B cell (primary cell): ENCODE results near the gene RUBCNL. TPM values are rescaled to one million over a fixed set of nuclear protein-coding genes. Genes with fewer than 3 reads are reported as not detected.

ENCODE experiments used
- ATAC-seq: fragments of 200-7000 bp; cut with Tn5 transposase; one replicate; pipeline ENCODE4 v1.10.0; 2021; ENCODE audit warnings: low read depth, mild to moderate bottlenecking, moderate number of reproducible peaks, moderate library complexity
- CTCF ChIA-PET: fragments of 350-600 bp; sonication (Branson Sonifier 250); formaldehyde crosslinking; loops from one replicate; lab custom pipeline; 2021; ENCODE audit warnings: antibody characterized with exemption, inconsistent platforms; lab: Charles Lee
- POLR2A ChIA-PET: fragments of 350-600 bp; sonication (Branson Sonifier 250); formaldehyde crosslinking; loops from one replicate; lab custom pipeline; 2021; ENCODE audit warnings: antibody characterized with exemption; lab: Charles Lee
- DNase-seq: peaks from one replicate; pipeline ENCODE4 v3.0.0; 2013
- H2AFZ ChIP-seq: 2 replicates; pipeline ENCODE4 v1.6.1; 2012; ENCODE audit warnings: mild to moderate bottlenecking, low read depth, low read length; ENCODE audit not compliant: insufficient read depth, poor library complexity, severe bottlenecking
- H3K27ac ChIP-seq, 2 donors: 1 replicate in 1 of 2; 2 replicates in 1 of 2; pipeline ENCODE4 v1.5.1; 2012 to 2013; ENCODE audit warnings: low read length in 2 of 2, mild to moderate bottlenecking in 2 of 2, moderate library complexity in 1 of 2
- H3K27me3 ChIP-seq, 4 experiments: fragments of 200-600 bp in 1 of 4; sonication (generic) in 1 of 4; replicated peaks in 1 of 4; 1 replicate in 2 of 4; 2 replicates in 2 of 4; pipeline versions ENCODE4 v1.6.1 to v1.7.0; 2013 to 2016; ENCODE audit warnings: low read length in 3 of 4, mild to moderate bottlenecking in 2 of 4, mixed read lengths in 1 of 4, moderate library complexity in 1 of 4; ENCODE audit not compliant: insufficient read depth in 4 of 4, control insufficient read depth in 3 of 4; ENCODE audit errors: control extremely low read depth in 1 of 4
- H3K36me3 ChIP-seq, 2 experiments: replicated peaks in 1 of 2; 1 replicate in 1 of 2; 2 replicates in 1 of 2; pipeline versions ENCODE4 v1.6.1 to v1.7.1; 2013; ENCODE audit warnings: low read length in 1 of 2; ENCODE audit not compliant: insufficient read depth in 2 of 2, control insufficient read depth in 1 of 2; ENCODE audit errors: control extremely low read depth in 1 of 2, extremely low read depth in 1 of 2
- H3K4me1 ChIP-seq, 2 donors: fragments of 200-600 bp in 1 of 2; sonication (generic) in 1 of 2; 1 replicate in 1 of 2; 2 replicates in 1 of 2; pipeline versions ENCODE4 v1.5.1 to v1.6.1; 2013 to 2017; ENCODE audit warnings: low read length in 2 of 2; ENCODE audit not compliant: control insufficient read depth in 2 of 2, insufficient read depth in 2 of 2
- H3K4me2 ChIP-seq: replicated peaks from 2 replicates; pipeline ENCODE3; 2012; ENCODE audit warnings: mild to moderate bottlenecking, low read depth, low read length; ENCODE audit not compliant: poor library complexity, severe bottlenecking
- H3K4me3 ChIP-seq, 5 experiments: fragments of 200-600 bp in 1 of 5; sonication (generic) in 1 of 5; 1 replicate in 3 of 5; 2 replicates in 2 of 5; pipeline versions ENCODE4 v1.5.1 to v1.7.0; 2011 to 2016; ENCODE audit warnings: low read length in 4 of 5, mild to moderate bottlenecking in 4 of 5, low read depth in 2 of 5, control low read depth in 1 of 5, moderate library complexity in 1 of 5; ENCODE audit not compliant: insufficient read depth in 1 of 5; ENCODE audit errors: control extremely low read depth in 1 of 5, extremely low read depth in 1 of 5
- H3K79me2 ChIP-seq: fragments of 200-600 bp; sonication (generic); one replicate; pipeline ENCODE4 v1.6.0; 2016; ENCODE audit warnings: low read length; ENCODE audit not compliant: control insufficient read depth, insufficient read depth
- H3K9ac ChIP-seq: fragments of 200-600 bp; sonication (generic); 2 replicates; pipeline ENCODE4 v1.6.1; 2017; ENCODE audit warnings: mild to moderate bottlenecking, low read length, moderate library complexity
- H3K9me3 ChIP-seq, 3 donors: one replicate each; pipeline versions ENCODE4 v1.6.1 to v1.7.1; 2013; ENCODE audit warnings: low read length in 2 of 3; ENCODE audit not compliant: control insufficient read depth in 2 of 3, insufficient read depth in 1 of 3; ENCODE audit errors: control extremely low read depth in 1 of 3
- H4K20me1 ChIP-seq: 2 replicates; pipeline ENCODE4 v1.6.0; 2012; ENCODE audit warnings: mild to moderate bottlenecking, low read length; ENCODE audit not compliant: insufficient read depth, control insufficient read depth, poor library complexity, severe bottlenecking
- H3K27ac Mint-ChIP-seq: one replicate; pipeline ENCODE4 v1.8.0; 2021; ENCODE audit warnings: mixed read lengths
- H3K27me3 Mint-ChIP-seq: one replicate; pipeline ENCODE4 v1.8.0; 2021; ENCODE audit warnings: mixed read lengths
- H3K4me1 Mint-ChIP-seq: one replicate; pipeline ENCODE4 v1.8.0; 2021; ENCODE audit warnings: mixed read lengths
- H3K4me3 Mint-ChIP-seq: one replicate; pipeline ENCODE4 v1.8.0; 2021; ENCODE audit warnings: mixed read lengths
- H3K9me3 Mint-ChIP-seq: one replicate; pipeline ENCODE4 v1.8.0; 2022; ENCODE audit warnings: mixed read lengths; ENCODE audit not compliant: insufficient read depth
- CTCF ChIP-seq: fragments of 200-600 bp; IDR thresholded peaks from one replicate; pipeline ENCODE4 v1.8.0; 2022; ENCODE audit warnings: antibody characterized with exemption, mild to moderate bottlenecking
- EZH2 ChIP-seq: IDR thresholded peaks from 2 replicates; pipeline ENCODE4 v1.6.1; 2012; ENCODE audit warnings: borderline replicate concordance, low read depth, mild to moderate bottlenecking, moderate library complexity, low read length; ENCODE audit not compliant: insufficient read depth, poor library complexity, severe bottlenecking
- WGBS: methylation state at CpG from one replicate; pipeline ENCODE4 v1.1.5; 2013; ENCODE audit warnings: missing lambda C conversion rate; ENCODE audit not compliant: insufficient coverage; 5-methylcytosine and 5-hydroxymethylcytosine counted together
- intact Hi-C: fragments of 100-400 bp; cut with micrococcal nuclease; formaldehyde crosslinking; loops from one replicate; pipeline ENCODE4 v1.10.0; 2022
- polyA plus RNA-seq: library from polyadenylated mRNA; depleted of rRNA; stranded (reverse); fragments of >200 nt; gene quantifications from 2 replicates; pipeline ENCODE4 v1.2.3, GENCODE V29; 2012
- total RNA-seq, 2 donors: library from RNA; stranded (reverse); fragments of 120-200 nt in 1 of 2; gene quantifications; 1 replicate in 1 of 2; 2 replicates in 1 of 2; pipeline versions ENCODE4 v1.2.3 to v1.2.4, GENCODE V29; 2013 to 2022

RUBCNL gene
- total and polyA plus RNA-seq, 2 donors (not counting 1 experiment from before 2014, with no cell fraction given), result 185 to 370 TPM

DNA sequence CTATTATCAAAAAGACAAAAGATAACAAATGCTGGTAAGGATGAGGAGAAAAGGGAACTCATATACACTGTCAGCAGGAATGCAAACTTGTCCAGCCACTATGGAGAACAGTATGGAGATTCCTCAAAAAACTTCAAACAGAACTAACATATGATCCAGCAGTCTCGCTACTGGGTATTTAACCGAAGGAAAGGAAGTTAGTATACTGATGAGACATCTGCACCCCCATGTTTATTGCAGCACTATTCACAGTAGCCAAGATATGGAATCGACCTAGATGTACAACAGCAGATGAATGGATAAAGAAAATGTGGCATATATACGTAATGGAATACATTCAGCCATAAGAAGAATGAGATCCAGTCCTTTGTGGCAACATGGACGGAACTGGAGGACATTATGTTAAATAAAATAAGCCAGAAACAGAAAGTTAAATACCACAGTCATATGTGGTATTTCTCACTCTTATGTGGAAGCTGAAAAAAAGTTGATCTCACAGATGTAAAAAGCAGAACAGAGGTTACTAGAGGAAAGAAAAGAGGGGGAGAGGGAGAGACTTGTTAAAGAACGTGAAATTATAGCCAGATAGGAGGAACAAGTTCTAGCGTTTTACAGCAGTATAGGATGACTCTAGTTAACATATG, 83.2 kb downstream of the RUBCNL start:
- H3K9me3 Mint-ChIP-seq, result peaks cover 5% of the 10 kb centered on the region
- H3K9ac ChIP-seq, result no peak overlapping the region
- intact Hi-C loops, result no loop called here
- H3K36me3 ChIP-seq, result no peaks in the 10 kb centered on the region
- H3K9me3 ChIP-seq, result peaks cover 1 to 12% (median 3%) of the 10 kb centered on the region in 3 donors
- ChIA-PET CTCF (interaction anchor here (1.0 to 1.3 kb wide), 3 partner anchors 12 to 21 kb away, joined by 3 to 5 read pairs (median 3); no protein-coding TSS in a partner anchor), POLR2A (no interaction called here)
- peaks cover 0 to 4% of the 10 kb centered on the region in 2 donors for H3K4me1 ChIP-seq
- peak overlapping the region; percentile 23 for H2AFZ ChIP-seq
- WGBS, result no CpG with 5 or more reads among the region's 7 CpGs
- H3K27me3 Mint-ChIP-seq, result peaks cover 19% of the 10 kb centered on the region
- no peak overlapping the region for H3K4me3 ChIP-seq
- no peak overlapping the region for H3K4me3 Mint-ChIP-seq
- no peak overlapping the region for H3K27ac Mint-ChIP-seq
- no peaks in the 10 kb centered on the region for H4K20me1 ChIP-seq
- H3K27me3 ChIP-seq, result no peaks in the 10 kb centered on the region
- DNase-seq, result no peak
- no peak for TF ChIP-seq CTCF
- no peak for TF ChIP-seq EZH2
- H3K27ac ChIP-seq, result no peak overlapping the region
- peaks cover 7% of the 10 kb centered on the region for H3K4me1 Mint-ChIP-seq
- peak overlapping the region; percentile 16 for H3K4me2 ChIP-seq
- no peak for ATAC-seq
- no peaks in the 10 kb centered on the region for H3K79me2 ChIP-seq

GRCh38 chr13:46297361-46297811, 89.7 kb downstream of the RUBCNL start:
- Histone ChIP-seq H3K4me3 (no peak overlapping the region), H4K20me1 (no peaks in the 10 kb centered on the region), H3K4me1 (peaks cover 7 to 10% of the 10 kb centered on the region in 2 donors), H3K4me2 (no peak overlapping the region), H3K36me3 (no peaks in the 10 kb centered on the region), H3K27ac (no peak overlapping the region), H2AFZ (no peak overlapping the region), H3K9me3 (peaks cover 1 to 12% (median 3%) of the 10 kb centered on the region in 3 donors), H3K27me3 (no peaks in the 10 kb centered on the region), H3K79me2 (no peaks in the 10 kb centered on the region), H3K9ac (no peak overlapping the region)
- peaks cover 14% of the 10 kb centered on the region for H3K27me3 Mint-ChIP-seq
- TF ChIP-seq CTCF (no peak), EZH2 (no peak)
- H3K9me3 Mint-ChIP-seq, result peaks cover 5% of the 10 kb centered on the region
- POLR2A ChIA-PET, result no interaction called here
- H3K27ac Mint-ChIP-seq, result no peak overlapping the region
- intact Hi-C loops, result no loop called here
- H3K4me3 Mint-ChIP-seq, result no peak overlapping the region
- DNase-seq (no peak), ATAC-seq (no peak)
- H3K4me1 Mint-ChIP-seq, result peaks cover 14% of the 10 kb centered on the region
- WGBS, result no CpG with 5 or more reads among the region's 3 CpGs
- CTCF ChIA-PET, result no interaction called here
